Ovary (tissue), 9 donors: ENCODE measurements around the gene MAP2K1. TPM values are rescaled to one million over a fixed set of nuclear protein-coding genes. Genes with fewer than 3 reads are reported as not detected.
A peak's percentile ranks its signal among the peaks of the same experiment; 100 is the strongest.

ENCODE experiments used
- DNase-seq, 5 donors: peaks; one replicate each; pipeline ENCODE4 v3.0.0-alpha.2; 2019 to 2020
- H3K27ac ChIP-seq, 2 donors: fragments of 200-600 bp; one replicate each; pipeline versions ENCODE4 v1.5.1 to v1.8.0; 2019 to 2022
- H3K27me3 ChIP-seq: fragments of 200-600 bp; one replicate; pipeline ENCODE4 v1.8.0; 2022
- H3K36me3 ChIP-seq: fragments of 200-600 bp; sonication (generic); one replicate; pipeline ENCODE4 v1.5.1; 2019
- H3K4me1 ChIP-seq: one replicate; pipeline ENCODE4 v1.8.1; 2013; ENCODE audit warnings: mild to moderate bottlenecking, moderate library complexity; ENCODE audit not compliant: insufficient read depth
- H3K4me3 ChIP-seq: fragments of 200-600 bp; sonication (generic); one replicate; pipeline ENCODE4 v1.5.1; 2017
- H3K9me3 ChIP-seq, 2 donors: fragments of 200-600 bp in 1 of 2; sonication (generic) in 1 of 2; one replicate each; pipeline versions ENCODE4 v1.5.1 to v1.8.1; 2013 to 2019; ENCODE audit warnings: mild to moderate bottlenecking in 1 of 2, moderate library complexity in 1 of 2
- EP300 ChIP-seq: sonication (generic); formaldehyde crosslinking; IDR thresholded peaks from one replicate; pipeline ENCODE4 v1.6.1; 2017; ENCODE audit warnings: antibody characterized with exemption
- POLR2A ChIP-seq: fragments of 450-650 bp; IDR thresholded peaks from one replicate; pipeline ENCODE4 v1.6.1; 2017; ENCODE audit warnings: antibody characterized with exemption, mild to moderate bottlenecking, moderate library complexity
- WGBS, 3 donors: extraction: QIAGEN DNeasy Blood & Tissue Kit in 1 of 3; methylation state at CpG; one replicate each; pipeline versions ENCODE4 v1.1.5 to v1.1.7; 2013 to 2017; 5-methylcytosine and 5-hydroxymethylcytosine counted together
- intact Hi-C, 4 donors: fragments of 100-400 bp; cut with DNase I; formaldehyde crosslinking; loops; one replicate each; pipeline versions ENCODE4 v1.11.0 to v1.15.1; 2022 to 2023
- microRNA-seq, 3 donors: library from miRNA; unstranded; fragments of <30 nt; microRNA quantifications; one replicate each; pipeline versions ENCODE4 to v1.2.0, GENCODE V29; 2019 to 2020
- polyA plus RNA-seq, 2 donors: library from polyadenylated mRNA; stranded (reverse); fragments of 200-250 nt in 1 of 2; fragments of 350-450 nt in 1 of 2; fragmentation: Illumina TruSeq in 1 of 2; extraction: RNeasy Lipid Tissue Mini Kit (QIAGEN cat#74804) in 1 of 2; gene quantifications; one replicate each; pipeline ENCODE4 v1.2.3, GENCODE V29; 2013 to 2014
- small RNA-seq: library from RNA; depleted of rRNA; stranded (forward); fragments of <200 nt; gene quantifications from one replicate; pipeline ENCODE3, GENCODE V24; 2016
- total RNA-seq, 7 donors: library from RNA; depleted of rRNA in 2 of 7; stranded (reverse); fragments of >200 nt in 2 of 7; fragmentation: NEBNext Ultra II Directional in 3 of 7; extraction: Animal tissue kit (Norgen Biotek cat#: 25700) in 3 of 7; gene quantifications; one replicate each; pipeline versions ENCODE4 v1.1.0 to v1.2.4, GENCODE V29; 2016 to 2023
- TF ChIP-seq, protein P1 (sequence below), 3 donors: fragments of 450-650 bp in 2 of 3; fragments of 200-600 bp in 1 of 3; IDR thresholded peaks; one replicate each; pipeline versions ENCODE4 v1.5.1 to v1.8.0; 2016 to 2022; ENCODE audit warnings: antibody characterized with exemption in 3 of 3, mild to moderate bottlenecking in 1 of 3
- donor health status: DM: no; HTN: no; CAD: no; lungs with moderate emphysema.
- donor health status: DM: no; HTN: no; CAD: no.
- donor health status: Bipolar disorder and iron deficiency.
- donor health status: DM: yes; HTN: yes; CAD: no.
- donor health status: DM: no; HTN: no; CAD: no.
- donor health status: DM: yes; HTN: yes; CAD: no.

Gene MAP2K1
- total and polyA plus RNA-seq, 9 donors, result 21.6 to 44.8 (median 34.3) TPM

DNA sequence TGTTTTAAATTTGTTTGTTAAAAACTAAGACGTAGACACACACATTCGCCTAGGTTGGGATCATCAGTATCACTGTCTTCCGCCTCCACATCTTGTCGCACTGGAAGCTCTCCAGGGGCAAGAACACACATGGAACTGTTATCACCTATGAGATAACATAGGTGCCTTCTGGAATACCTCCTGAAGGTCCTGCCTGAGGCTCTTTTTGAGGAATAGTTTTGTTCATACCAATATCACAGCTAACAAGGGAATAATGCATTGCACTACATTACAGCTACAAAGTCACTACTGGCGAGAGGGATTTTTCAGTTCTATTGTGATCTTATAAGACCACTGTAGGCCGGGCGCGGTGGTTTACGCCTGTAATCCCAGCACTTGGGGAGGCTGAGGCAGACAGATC is 148.3 kb downstream of the MAP2K1 start:
- intact Hi-C loops, result no loop called here
- H3K4me1 ChIP-seq, result no peaks in the 10 kb centered on the region
- no peaks in the 10 kb centered on the region for H3K9me3 ChIP-seq
- DNase-seq, result no peak
- TF ChIP-seq, protein P1, sequence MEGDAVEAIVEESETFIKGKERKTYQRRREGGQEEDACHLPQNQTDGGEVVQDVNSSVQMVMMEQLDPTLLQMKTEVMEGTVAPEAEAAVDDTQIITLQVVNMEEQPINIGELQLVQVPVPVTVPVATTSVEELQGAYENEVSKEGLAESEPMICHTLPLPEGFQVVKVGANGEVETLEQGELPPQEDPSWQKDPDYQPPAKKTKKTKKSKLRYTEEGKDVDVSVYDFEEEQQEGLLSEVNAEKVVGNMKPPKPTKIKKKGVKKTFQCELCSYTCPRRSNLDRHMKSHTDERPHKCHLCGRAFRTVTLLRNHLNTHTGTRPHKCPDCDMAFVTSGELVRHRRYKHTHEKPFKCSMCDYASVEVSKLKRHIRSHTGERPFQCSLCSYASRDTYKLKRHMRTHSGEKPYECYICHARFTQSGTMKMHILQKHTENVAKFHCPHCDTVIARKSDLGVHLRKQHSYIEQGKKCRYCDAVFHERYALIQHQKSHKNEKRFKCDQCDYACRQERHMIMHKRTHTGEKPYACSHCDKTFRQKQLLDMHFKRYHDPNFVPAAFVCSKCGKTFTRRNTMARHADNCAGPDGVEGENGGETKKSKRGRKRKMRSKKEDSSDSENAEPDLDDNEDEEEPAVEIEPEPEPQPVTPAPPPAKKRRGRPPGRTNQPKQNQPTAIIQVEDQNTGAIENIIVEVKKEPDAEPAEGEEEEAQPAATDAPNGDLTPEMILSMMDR (IDR thresholded peaks at IDR 0.05), result no peak
- no peak for TF ChIP-seq POLR2A
- no peak for TF ChIP-seq EP300
- no peak overlapping the region for H3K4me3 ChIP-seq
- H3K36me3 ChIP-seq, result no peaks in the 10 kb centered on the region
- no peak overlapping the region for H3K27ac ChIP-seq
- no peaks in the 10 kb centered on the region for H3K27me3 ChIP-seq
- 75 to 89% (median 79%) methylated on average over 9 of the region's 9 CpGs for WGBS, 3 donors

Small RNA genes within 50 kb of the gene (microRNA-seq; reads per million reads assigned to microRNA genes)
- gene MIR4512, result 0 reads per million in 3 donors

Small RNA genes within 50 kb of the gene (small RNA-seq; reads per million reads assigned to genes)
- gene ATP5MFP6 (not detected), gene MIR4512 (not detected), gene RF00019 (not detected), gene RF01159 (not detected), gene SCARNA14 (5.5 reads per million, percentile 81 among the genes with 10 or more reads in this experiment), gene SNORD16 (not detected), gene SNORD18A (not detected), gene SNORD18B (not detected), gene SNORD18C (not detected)

Other genes with a start within 250 kb of the MAP2K1 start
- gene MEGF11, start 133.2 kb upstream of the MAP2K1 start, total RNA-seq, result 10 to 100 TPM in 1 of 7 donors, 1 to 10 TPM in 1, under 1 TPM in 4, not detected in 1; 0.20 to 11.4 (median 0.65) TPM
- under 1 TPM in 1 of 2 donors, not detected in 1; 0.04 TPM for gene MEGF11, start 133.2 kb upstream of the MAP2K1 start, polyA plus RNA-seq
- gene DIS3L, start 93.3 kb upstream of the MAP2K1 start, total RNA-seq, result 10 to 100 TPM; 23.4 to 39.6 (median 31.9) TPM
- 10 to 100 TPM; 19.6 to 54.6 TPM for gene DIS3L, start 93.3 kb upstream of the MAP2K1 start, polyA plus RNA-seq
- 10 to 100 TPM in 1 of 7 donors, 1 to 10 TPM in 6; 5.5 to 12.6 (median 8.3) TPM for gene TIPIN, start 30.2 kb upstream of the MAP2K1 start, total RNA-seq
- gene TIPIN, start 30.2 kb upstream of the MAP2K1 start, polyA plus RNA-seq, result 1 to 10 TPM; 4.5 to 7.6 TPM
- gene SNAPC5, start 110.8 kb downstream of the MAP2K1 start, total RNA-seq, result 10 to 100 TPM; 14.6 to 33.4 (median 28.2) TPM
- gene SNAPC5, start 110.8 kb downstream of the MAP2K1 start, polyA plus RNA-seq, result 10 to 100 TPM; 21.2 to 33.2 TPM
- 1,000 to 10,000 TPM; 3,226 to 5,904 (median 4,447) TPM for gene RPL4, start 117.9 kb downstream of the MAP2K1 start, total RNA-seq
- 1,000 to 10,000 TPM; 5,574 to 6,065 TPM for gene RPL4, start 117.9 kb downstream of the MAP2K1 start, polyA plus RNA-seq
- 1 to 10 TPM; 3.5 to 9.6 (median 6.8) TPM for gene ZWILCH, start 118.4 kb downstream of the MAP2K1 start, total RNA-seq
- gene ZWILCH, start 118.4 kb downstream of the MAP2K1 start, polyA plus RNA-seq, result 1 to 10 TPM; 5.2 TPM
- not detected for gene LCTL, start 179.1 kb downstream of the MAP2K1 start, total RNA-seq
- gene LCTL, start 179.1 kb downstream of the MAP2K1 start, polyA plus RNA-seq, result under 1 TPM in 1 of 2 donors, not detected in 1; 0.23 TPM